Measurements from ENCODE around the gene DOK4. TPM values are rescaled to one million over a fixed set of nuclear protein-coding genes. Genes with fewer than 3 reads are reported as not detected.
A peak's percentile ranks its signal among the peaks of the same experiment; 100 is the strongest.

The DOK4 gene
- total RNA-seq, 3 donors from 2014 or later, result 68.4 to 143 (median 101) TPM

- H3K9me3 ChIP-seq, result no peaks in the 10 kb centered on the region
- no peak overlapping the region for H3K4me3 ChIP-seq
- ATAC-seq (no peak), DNase-seq (peak in 1 of 3 donors; percentile 43)
- TF ChIP-seq CTCF (IDR thresholded peaks at IDR 0.05), result no peak
- intact Hi-C loops (cut with DNase I, micrococcal nuclease), result no loop called here
- H3K36me3 ChIP-seq (ENCODE audit: low read depth), result no peaks in the 10 kb centered on the region
- H3K4me1 ChIP-seq (ENCODE audit: low read depth), result no peaks in the 10 kb centered on the region
Measured at GRCh38 chr16:57514791-57515600, 28.7 kb upstream of the DOK4 start.

GRCh38 chr16:57514371-57514770 is 28.1 kb upstream of the DOK4 start:
- Histone ChIP-seq H3K4me3 (no peak overlapping the region), H3K4me1 (ENCODE audit: low read depth) (no peaks in the 10 kb centered on the region), H3K36me3 (ENCODE audit: low read depth) (no peaks in the 10 kb centered on the region), H3K9me3 (no peaks in the 10 kb centered on the region)
- intact Hi-C loops (cut with DNase I, micrococcal nuclease), result no loop called here
- peak in 1 of 3 donors; percentile 12 for DNase-seq
- TF ChIP-seq CTCF (IDR thresholded peaks at IDR 0.05), result no peak
- ATAC-seq, result no peak

- Histone ChIP-seq H3K4me3 (no peak overlapping the region), H3K36me3 (ENCODE audit: low read depth) (no peaks in the 10 kb centered on the region), H3K4me1 (ENCODE audit: low read depth) (no peaks in the 10 kb centered on the region), H3K9me3 (no peaks in the 10 kb centered on the region)
- intact Hi-C loops (cut with DNase I, micrococcal nuclease), result no loop called here
- ATAC-seq (peak; percentile 80), DNase-seq (peak; percentile 52 to 71 (median 57))
- TF ChIP-seq CTCF (IDR thresholded peaks at IDR 0.05), result no peak
Measured at GRCh38 chr16:57513371-57514102, 27.2 kb upstream of the DOK4 start.

- no peak overlapping the region for H3K4me3 ChIP-seq
- H3K36me3 ChIP-seq (ENCODE audit: low read depth), result no peaks in the 10 kb centered on the region
- TF ChIP-seq CTCF (IDR thresholded peaks at IDR 0.05), result no peak
- H3K4me1 ChIP-seq (ENCODE audit: low read depth), result no peaks in the 10 kb centered on the region
- no peak for ATAC-seq
- no peak for DNase-seq
- intact Hi-C loops (cut with DNase I, micrococcal nuclease), result no loop called here
- H3K9me3 ChIP-seq, result no peaks in the 10 kb centered on the region
Measured at GRCh38 chr16:57512296-57513001, 26.2 kb upstream of the DOK4 start.

- H3K4me3 ChIP-seq, result no peak overlapping the region
- intact Hi-C loops (cut with DNase I, micrococcal nuclease), result no loop called here
- H3K36me3 ChIP-seq (ENCODE audit: low read depth), result no peaks in the 10 kb centered on the region
- no peaks in the 10 kb centered on the region for H3K9me3 ChIP-seq
- H3K4me1 ChIP-seq (ENCODE audit: low read depth), result no peaks in the 10 kb centered on the region
- no peak for TF ChIP-seq CTCF (IDR thresholded peaks at IDR 0.05)
- ATAC-seq (no peak), DNase-seq (no peak)
Measured at GRCh38 chr16:57510016-57510871, 24.0 kb upstream of the DOK4 start.

Data from mucosa of descending colon (tissue), 3 donors.